ENCODE measurements around the gene MFSD11.
"Not testable (repeated sequence)": the region's sequence is repeated elsewhere in the genome, so short reads cannot be mapped to it uniquely, and the experiment has no call there.

MFSD11 gene

DNA sequence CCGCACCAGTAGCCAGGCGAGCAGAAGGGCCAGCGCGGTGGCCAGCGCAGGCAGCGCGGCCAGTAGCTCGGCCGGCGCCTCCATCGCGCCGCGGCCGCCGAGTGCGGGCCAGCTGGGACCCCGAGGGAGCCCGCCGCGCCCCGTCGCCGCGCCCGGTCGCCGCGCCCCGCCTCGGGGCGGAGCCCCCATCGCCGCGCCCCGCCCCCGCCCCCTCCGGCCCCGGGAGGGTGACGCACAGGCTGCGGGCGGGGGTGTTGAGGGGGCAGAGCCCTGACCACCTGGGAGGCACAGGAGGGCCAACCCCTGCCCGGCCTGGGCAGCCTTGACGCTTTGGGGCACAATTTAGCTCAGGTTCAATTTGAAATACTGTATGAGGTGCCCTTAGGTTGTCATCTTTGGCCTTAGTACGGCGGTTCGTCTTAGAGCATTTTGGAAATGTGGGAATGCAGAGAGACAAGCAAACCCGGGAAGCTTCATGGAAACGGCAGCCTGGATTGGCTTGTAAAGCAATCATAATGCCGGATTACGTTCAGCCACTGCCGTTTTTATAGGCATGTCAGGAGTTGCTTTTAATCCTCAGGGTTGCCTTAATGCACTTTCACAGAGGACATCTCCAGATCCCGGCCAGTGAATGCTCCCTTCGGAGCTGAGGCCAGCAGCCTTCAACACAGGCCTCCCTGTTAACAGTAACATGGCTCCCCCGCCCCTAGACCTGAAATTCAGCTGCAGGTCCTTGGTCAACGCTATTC lies 26.9 kb upstream of the MFSD11 start, which contains the start of gene MXRA7:
MXRA7 (minus strand) TSS at position 103 of the 749 bp plus-strand sequence; CDS start at position 84, 19 bp downstream.
- peak within 1 kb of the TSS; percentile 70 for H3K4me3 ChIP-seq (ENCODE audit: control insufficient read depth, low read depth, low read length)
- peak; percentile 56 for DNase-seq (ENCODE audit: low read depth)
- TF ChIP-seq, protein P1, sequence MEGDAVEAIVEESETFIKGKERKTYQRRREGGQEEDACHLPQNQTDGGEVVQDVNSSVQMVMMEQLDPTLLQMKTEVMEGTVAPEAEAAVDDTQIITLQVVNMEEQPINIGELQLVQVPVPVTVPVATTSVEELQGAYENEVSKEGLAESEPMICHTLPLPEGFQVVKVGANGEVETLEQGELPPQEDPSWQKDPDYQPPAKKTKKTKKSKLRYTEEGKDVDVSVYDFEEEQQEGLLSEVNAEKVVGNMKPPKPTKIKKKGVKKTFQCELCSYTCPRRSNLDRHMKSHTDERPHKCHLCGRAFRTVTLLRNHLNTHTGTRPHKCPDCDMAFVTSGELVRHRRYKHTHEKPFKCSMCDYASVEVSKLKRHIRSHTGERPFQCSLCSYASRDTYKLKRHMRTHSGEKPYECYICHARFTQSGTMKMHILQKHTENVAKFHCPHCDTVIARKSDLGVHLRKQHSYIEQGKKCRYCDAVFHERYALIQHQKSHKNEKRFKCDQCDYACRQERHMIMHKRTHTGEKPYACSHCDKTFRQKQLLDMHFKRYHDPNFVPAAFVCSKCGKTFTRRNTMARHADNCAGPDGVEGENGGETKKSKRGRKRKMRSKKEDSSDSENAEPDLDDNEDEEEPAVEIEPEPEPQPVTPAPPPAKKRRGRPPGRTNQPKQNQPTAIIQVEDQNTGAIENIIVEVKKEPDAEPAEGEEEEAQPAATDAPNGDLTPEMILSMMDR (conservative IDR thresholded peaks at IDR 0.05; ENCODE audit: control insufficient read depth, insufficient read depth, low read depth, low read length): no peak

DNA sequence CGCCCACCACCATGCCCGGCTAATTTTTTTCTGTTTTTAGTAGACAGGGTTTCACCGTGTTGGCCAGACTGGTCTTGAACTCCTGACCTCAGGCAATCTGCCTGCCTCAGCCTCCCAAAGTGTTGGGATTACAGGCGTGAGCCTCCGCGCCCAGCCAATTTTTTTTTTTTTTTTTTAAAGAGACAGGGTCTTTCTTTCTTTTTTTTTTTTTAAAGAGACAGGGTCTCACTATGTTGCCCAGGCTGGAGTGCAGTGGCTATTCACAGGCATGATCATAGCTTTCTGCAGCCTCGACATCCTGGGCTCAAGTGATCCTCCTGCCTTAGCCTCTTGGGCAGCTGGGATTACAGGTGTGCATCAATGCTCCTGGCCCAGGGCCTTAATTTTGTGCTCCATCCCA lies 25.6 kb upstream of the MFSD11 start:
- DNase-seq (ENCODE audit: low read depth); H3K4me3 ChIP-seq (ENCODE audit: control insufficient read depth, low read depth, low read length): not testable (repeated sequence)

DNA sequence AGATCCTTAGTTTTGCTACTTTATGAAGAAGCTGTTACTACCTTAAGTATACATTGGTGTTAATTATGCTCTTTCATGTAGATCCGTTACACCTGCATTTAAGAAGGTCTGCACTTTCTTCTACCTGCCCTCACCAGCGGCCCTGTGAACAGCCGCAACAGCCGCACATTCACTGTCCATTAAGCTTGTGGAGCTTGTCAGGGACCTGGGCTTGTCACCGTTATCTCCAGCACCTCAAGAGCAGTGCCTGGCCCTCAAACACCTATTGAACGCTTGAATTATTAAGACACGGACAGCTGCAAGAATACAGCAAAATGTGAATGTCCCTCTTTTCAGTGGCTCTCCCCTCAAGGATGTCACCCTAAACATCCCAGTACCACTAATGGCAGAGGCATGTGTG lies 24.2 kb upstream of the MFSD11 start:
- no peak for DNase-seq (ENCODE audit: low read depth)
- H3K4me3 ChIP-seq (ENCODE audit: control insufficient read depth, low read depth, low read length): no peak overlapping the region
- TF ChIP-seq, protein P1 (conservative IDR thresholded peaks at IDR 0.05; ENCODE audit: control insufficient read depth, insufficient read depth, low read depth, low read length): no peak

DNA sequence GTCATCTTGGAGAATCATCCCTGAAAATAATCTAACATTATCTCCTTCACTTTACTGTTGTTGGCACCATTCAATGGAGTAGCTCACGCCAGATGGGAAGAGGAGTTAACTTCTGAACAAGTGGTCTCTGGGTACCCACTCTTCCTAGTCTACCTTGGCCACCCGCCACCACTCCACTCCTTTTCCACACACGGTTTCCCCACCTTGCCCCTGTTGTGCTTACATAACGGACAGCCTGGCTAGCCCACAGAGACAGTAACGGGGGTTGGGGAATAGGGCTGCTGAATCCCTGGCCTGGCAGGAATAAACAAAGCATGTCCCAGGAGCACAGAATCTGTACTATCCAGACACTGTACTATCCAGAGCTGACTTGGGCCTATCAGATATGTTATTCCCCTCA lies 23.6 kb upstream of the MFSD11 start:
- DNase-seq (ENCODE audit: low read depth): no peak
- H3K4me3 ChIP-seq (ENCODE audit: control insufficient read depth, low read depth, low read length): no peak overlapping the region
- TF ChIP-seq, protein P1 (conservative IDR thresholded peaks at IDR 0.05; ENCODE audit: control insufficient read depth, insufficient read depth, low read depth, low read length): no peak

DNA sequence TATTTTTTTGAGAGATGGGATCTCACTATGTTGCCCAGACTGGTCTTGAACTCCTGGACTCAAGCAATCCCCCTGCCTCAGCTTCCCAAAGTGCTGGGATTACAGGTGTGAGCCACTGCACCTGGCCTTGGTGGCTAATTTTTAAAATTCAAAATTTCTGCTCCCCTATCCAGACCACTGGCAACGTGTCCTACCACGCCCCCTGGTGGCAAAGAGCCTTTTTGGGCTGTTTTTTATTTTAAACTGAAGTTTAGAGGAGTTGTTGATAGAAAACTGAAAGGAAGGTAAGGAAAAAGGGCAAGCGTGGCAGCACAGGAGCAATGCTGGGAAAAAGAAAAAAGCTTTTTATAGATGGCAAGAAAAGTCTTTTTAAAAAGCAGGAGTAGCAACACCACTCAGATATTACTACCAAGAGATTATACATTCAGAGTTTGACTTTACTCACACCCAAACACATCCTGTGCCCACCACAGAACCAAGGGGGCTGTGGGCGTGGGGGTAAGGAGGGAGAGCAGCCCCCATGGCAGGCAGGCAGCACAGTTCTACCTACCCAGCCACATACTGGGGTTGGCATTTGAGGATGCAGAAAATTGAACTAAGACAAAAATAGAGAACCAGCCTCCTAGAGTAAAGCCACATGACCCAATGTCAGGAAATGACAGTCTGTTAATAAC lies 23.0 kb upstream of the MFSD11 start:
- DNase-seq (ENCODE audit: low read depth): no peak
- TF ChIP-seq, protein P1 (conservative IDR thresholded peaks at IDR 0.05; ENCODE audit: control insufficient read depth, insufficient read depth, low read depth, low read length): peak; percentile 78
- H3K4me3 ChIP-seq (ENCODE audit: control insufficient read depth, low read depth, low read length): no peak overlapping the region

DNA sequence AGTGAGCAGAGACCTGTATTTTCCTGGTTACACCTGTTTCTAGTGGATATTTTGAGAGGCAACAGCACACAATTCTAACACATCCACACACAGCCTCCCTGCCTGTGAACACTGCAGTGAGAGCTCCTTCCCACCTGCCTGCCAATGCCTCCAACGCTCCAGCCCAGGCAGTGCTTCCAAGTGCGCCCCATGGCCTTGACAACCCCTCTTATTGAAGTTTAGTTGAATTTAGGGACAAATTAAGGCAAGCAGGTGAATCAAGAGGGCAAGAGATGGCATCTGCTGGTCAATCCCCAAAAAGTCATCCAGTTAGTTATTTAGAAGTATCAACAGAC lies 22.5 kb upstream of the MFSD11 start:
- DNase-seq (ENCODE audit: low read depth): no peak
- TF ChIP-seq, protein P1 (conservative IDR thresholded peaks at IDR 0.05; ENCODE audit: control insufficient read depth, insufficient read depth, low read depth, low read length): no peak
- no peak overlapping the region for H3K4me3 ChIP-seq (ENCODE audit: control insufficient read depth, low read depth, low read length)

DNA sequence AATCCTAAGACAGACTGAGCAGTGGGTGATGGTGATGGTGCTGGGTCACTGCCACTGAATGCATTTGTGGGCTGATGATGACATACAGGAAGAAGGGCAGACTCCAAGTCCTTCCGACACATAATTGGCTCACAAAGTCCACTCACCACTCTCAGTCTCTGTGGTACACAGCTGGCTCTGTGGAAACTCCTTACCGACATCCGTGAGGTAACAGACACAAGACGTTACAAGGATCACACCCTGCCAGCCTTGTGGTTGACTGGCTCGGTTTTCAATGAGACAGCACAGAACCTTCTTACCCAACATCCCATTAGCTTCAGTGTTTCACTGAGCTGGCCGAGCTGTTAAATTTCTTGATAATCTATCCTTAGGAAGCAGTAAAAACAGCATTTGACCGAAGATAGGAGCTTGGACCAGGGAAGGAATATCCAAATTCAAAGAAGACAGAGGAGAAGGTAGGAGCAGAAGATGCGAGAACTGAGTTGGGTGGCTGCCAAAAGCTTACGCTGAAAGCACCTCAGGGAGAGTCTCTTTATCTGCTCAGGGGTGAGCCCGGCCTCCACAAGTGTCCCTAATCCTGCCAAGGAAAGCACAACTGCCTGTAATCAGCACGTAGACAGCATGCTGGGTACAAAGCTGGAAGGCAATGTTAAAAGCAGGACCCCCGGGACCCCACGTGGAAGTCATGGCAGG lies 21.6 kb upstream of the MFSD11 start:
- TF ChIP-seq, protein P1 (conservative IDR thresholded peaks at IDR 0.05; ENCODE audit: control insufficient read depth, insufficient read depth, low read depth, low read length): no peak
- peak overlapping the region; percentile 21 for H3K4me3 ChIP-seq (ENCODE audit: control insufficient read depth, low read depth, low read length)
- DNase-seq (ENCODE audit: low read depth): peak; percentile 100
